HG02759 (cell line): ENCODE data around the gene PRX.
"Not testable (repeated sequence)": the region's sequence is repeated elsewhere in the genome, so short reads cannot be mapped to it uniquely, and the experiment has no call there.

ENCODE experiments used
- ATAC-seq: cut with Tn5 transposase; IDR thresholded peaks from one replicate; pipeline ENCODE4 v1.9.1; 2021; ENCODE audit warnings: mild to moderate bottlenecking, moderate library complexity; ENCODE audit not compliant: unreplicated experiment

The PRX gene

GRCh38 chr19:40433391-40434216 lies 20.4 kb upstream of the PRX start:
- ATAC-seq = peak; percentile 67

GRCh38 chr19:40432760-40433159 lies 19.6 kb upstream of the PRX start:
- ATAC-seq = not testable (repeated sequence)

- no peak for ATAC-seq
These were observed 18.5 kb upstream of the PRX start for GRCh38 chr19:40431698-40432097.

- not testable (repeated sequence) for ATAC-seq
These were observed 17.1 kb upstream of the PRX start for GRCh38 chr19:40430242-40430641.

GRCh38 chr19:40428197-40428596 lies 15.0 kb upstream of the PRX start:
- not testable (repeated sequence) for ATAC-seq

GRCh38 chr19:40425450-40426287 lies 12.5 kb upstream of the PRX start, which contains the start of gene SERTAD1:
Gene SERTAD1, minus strand, starts transcription at chr19:40425992. Its CDS starts 2,446 bp downstream, at chr19:40423546.
- ATAC-seq = peak; percentile 83

- ATAC-seq = no peak
These were observed 11.7 kb upstream of the PRX start for GRCh38 chr19:40424637-40425449.

GRCh38 chr19:40423938-40424337 lies 10.8 kb upstream of the PRX start:
- no peak for ATAC-seq

- ATAC-seq = no peak
These were observed 9.8 kb upstream of the PRX start for GRCh38 chr19:40422748-40423566.

- ATAC-seq = no peak
These were observed 9.0 kb upstream of the PRX start for GRCh38 chr19:40421993-40422747.

- peak; percentile 46 for ATAC-seq
These were observed 7.9 kb upstream of the PRX start for GRCh38 chr19:40420766-40421765.

- ATAC-seq = no peak
These were observed 7.2 kb upstream of the PRX start for GRCh38 chr19:40420451-40420765.

GRCh38 chr19:40419780-40420179 lies 6.6 kb upstream of the PRX start:
- no peak for ATAC-seq

GRCh38 chr19:40419066-40419612 lies 6.0 kb upstream of the PRX start:
- no peak for ATAC-seq

- ATAC-seq = no peak
These were observed 4.9 kb upstream of the PRX start for GRCh38 chr19:40418040-40418439.

- ATAC-seq = no peak
These were observed 4.4 kb upstream of the PRX start for GRCh38 chr19:40417643-40417981.

- no peak for ATAC-seq
These were observed 3.9 kb upstream of the PRX start for GRCh38 chr19:40416918-40417642.

GRCh38 chr19:40415768-40416167 lies 2.6 kb upstream of the PRX start:
- ATAC-seq = no peak
